ENCODE measurements around the gene CCDC80. TPM values are rescaled to one million over a fixed set of nuclear protein-coding genes. Genes with fewer than 3 reads are reported as not detected.

The CCDC80 gene
- total RNA-seq, 4 donors from 2014 or later = 29.7 to 207 (median 120) TPM

DNA sequence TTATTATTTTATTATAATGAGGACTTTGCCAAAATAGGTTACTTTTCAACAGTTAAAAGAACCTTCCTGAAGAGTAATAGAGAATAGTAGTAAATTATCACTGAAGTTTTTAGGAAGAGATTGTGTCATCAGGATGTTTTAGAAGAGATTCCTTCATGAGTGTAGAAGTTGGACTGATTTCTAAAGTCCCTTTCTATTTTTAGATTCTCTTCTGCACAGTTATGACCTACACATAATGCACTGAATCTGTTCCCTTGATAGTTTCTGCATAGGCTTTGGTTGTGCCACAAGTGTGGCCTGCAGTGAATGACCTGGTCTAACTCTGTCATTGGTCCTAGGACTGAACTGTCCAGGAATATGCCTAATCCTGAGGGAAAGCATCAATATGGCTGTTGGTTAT lies 55.2 kb downstream of the CCDC80 start:
- Histone ChIP-seq H3K36me3 (no peaks in the 10 kb centered on the region), H3K4me3 (no peak overlapping the region), H3K9me3 (no peaks in the 10 kb centered on the region), H3K27ac (no peak overlapping the region), H3K4me1 (peaks cover 0 to 4% of the 10 kb centered on the region in 2 donors), H3K27me3 (no peaks in the 10 kb centered on the region)
- intact Hi-C loops (cut with DNase I; ENCODE audit: low total_unique reads) = loop anchor here (10.0 kb wide), 1 partner anchor 239 kb away; no protein-coding TSS in a partner anchor
- TF ChIP-seq, protein P1, sequence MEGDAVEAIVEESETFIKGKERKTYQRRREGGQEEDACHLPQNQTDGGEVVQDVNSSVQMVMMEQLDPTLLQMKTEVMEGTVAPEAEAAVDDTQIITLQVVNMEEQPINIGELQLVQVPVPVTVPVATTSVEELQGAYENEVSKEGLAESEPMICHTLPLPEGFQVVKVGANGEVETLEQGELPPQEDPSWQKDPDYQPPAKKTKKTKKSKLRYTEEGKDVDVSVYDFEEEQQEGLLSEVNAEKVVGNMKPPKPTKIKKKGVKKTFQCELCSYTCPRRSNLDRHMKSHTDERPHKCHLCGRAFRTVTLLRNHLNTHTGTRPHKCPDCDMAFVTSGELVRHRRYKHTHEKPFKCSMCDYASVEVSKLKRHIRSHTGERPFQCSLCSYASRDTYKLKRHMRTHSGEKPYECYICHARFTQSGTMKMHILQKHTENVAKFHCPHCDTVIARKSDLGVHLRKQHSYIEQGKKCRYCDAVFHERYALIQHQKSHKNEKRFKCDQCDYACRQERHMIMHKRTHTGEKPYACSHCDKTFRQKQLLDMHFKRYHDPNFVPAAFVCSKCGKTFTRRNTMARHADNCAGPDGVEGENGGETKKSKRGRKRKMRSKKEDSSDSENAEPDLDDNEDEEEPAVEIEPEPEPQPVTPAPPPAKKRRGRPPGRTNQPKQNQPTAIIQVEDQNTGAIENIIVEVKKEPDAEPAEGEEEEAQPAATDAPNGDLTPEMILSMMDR (IDR thresholded peaks at IDR 0.05) = no peak
- no peak for TF ChIP-seq POLR2A (IDR thresholded peaks at IDR 0.05)
- no peak for DNase-seq

DNA sequence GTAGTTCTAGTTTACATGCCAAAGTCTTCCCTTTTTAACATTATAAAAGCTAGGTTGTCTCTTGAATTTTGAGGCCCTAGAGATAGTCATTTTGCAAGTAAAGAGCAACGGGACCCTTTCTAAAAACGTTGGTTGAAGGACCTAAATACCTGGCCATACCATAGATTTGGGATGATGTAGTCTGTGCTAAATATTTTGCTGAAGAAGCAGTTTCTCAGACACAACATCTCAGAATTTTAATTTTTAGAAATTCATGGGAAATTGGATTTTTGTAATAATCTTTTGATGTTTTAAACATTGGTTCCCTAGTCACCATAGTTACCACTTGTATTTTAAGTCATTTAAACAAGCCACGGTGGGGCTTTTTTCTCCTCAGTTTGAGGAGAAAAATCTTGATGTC lies 57.8 kb downstream of the CCDC80 start:
- Histone ChIP-seq H3K9me3 (no peaks in the 10 kb centered on the region), H3K4me3 (no peak overlapping the region), H3K27me3 (no peaks in the 10 kb centered on the region), H3K4me1 (peaks cover 0 to 4% of the 10 kb centered on the region in 2 donors), H3K36me3 (no peaks in the 10 kb centered on the region), H3K27ac (no peak overlapping the region)
- no peak for DNase-seq
- intact Hi-C loops (cut with DNase I; ENCODE audit: low total_unique reads) = loop anchor here (10.0 kb wide), 1 partner anchor 242 kb away; no protein-coding TSS in a partner anchor
- TF ChIP-seq POLR2A (IDR thresholded peaks at IDR 0.05) = no peak
- TF ChIP-seq, protein P1 (IDR thresholded peaks at IDR 0.05) = no peak

DNA sequence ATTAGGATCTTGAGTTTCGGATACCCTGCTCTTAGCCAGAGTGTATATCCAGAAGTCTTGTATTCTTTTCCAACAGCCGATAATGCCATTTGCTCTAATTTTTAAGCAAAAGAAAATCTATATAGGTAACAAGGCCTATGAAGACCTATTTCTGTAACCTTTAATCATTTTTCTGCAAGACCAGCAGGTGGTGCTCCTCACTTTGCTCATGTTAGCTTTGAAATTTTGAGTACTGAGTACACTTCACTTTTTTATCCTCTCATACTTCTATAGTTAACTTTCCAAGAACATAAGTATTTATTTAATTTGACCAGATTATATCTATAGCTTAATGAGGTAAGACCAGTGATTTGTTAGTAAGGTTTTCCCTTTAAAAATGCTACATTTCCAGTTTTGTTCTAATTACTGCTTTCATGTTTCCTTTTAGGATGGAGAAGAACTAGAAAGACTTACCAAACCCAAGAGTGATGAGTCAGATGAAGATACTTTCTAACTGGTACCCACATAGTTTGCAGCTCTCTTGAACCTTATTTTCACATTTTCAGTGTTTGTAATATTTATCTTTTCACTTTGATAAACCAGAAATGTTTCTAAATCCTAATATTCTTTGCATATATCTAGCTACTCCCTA lies 58.6 kb downstream of the CCDC80 start:
- Histone ChIP-seq H3K4me1 (peaks cover 0 to 4% of the 10 kb centered on the region in 2 donors), H3K27me3 (no peaks in the 10 kb centered on the region), H3K27ac (no peak overlapping the region), H3K9me3 (no peaks in the 10 kb centered on the region), H3K36me3 (no peaks in the 10 kb centered on the region), H3K4me3 (no peak overlapping the region)
- peak; percentile 29 to 47 for DNase-seq
- TF ChIP-seq, protein P1 (IDR thresholded peaks at IDR 0.05) = peak; percentile 52 to 78 (median 60)
- TF ChIP-seq POLR2A (IDR thresholded peaks at IDR 0.05) = no peak
- intact Hi-C loops (cut with DNase I; ENCODE audit: low total_unique reads) = loop anchor here (10.0 kb wide), 1 partner anchor 242 kb away; no protein-coding TSS in a partner anchor

DNA sequence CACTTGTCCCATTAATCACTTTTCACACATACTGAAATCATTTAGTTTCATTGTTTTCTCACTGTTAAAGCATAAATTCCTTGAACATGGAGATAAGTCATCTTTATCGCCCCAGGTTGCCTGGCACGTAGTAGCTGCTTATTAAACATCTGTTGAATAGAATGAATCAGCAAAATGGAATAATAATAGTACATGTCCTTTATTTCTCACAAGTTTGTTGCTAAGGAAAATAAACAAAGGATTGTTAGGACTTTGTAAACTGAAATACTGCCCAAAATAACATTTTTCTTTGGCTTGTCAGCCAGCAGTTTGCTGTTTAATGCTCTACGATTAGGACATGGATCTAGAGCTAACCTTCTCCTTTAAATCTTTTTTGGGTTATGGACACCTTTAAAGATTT lies 61.2 kb downstream of the CCDC80 start:
- Histone ChIP-seq H3K36me3 (no peaks in the 10 kb centered on the region), H3K27me3 (no peaks in the 10 kb centered on the region), H3K27ac (no peak overlapping the region), H3K9me3 (no peaks in the 10 kb centered on the region), H3K4me3 (no peak overlapping the region), H3K4me1 (no peaks in the 10 kb centered on the region)
- intact Hi-C loops (cut with DNase I; ENCODE audit: low total_unique reads) = loop anchor here (10.0 kb wide), 1 partner anchor 245 kb away; no protein-coding TSS in a partner anchor
- no peak for DNase-seq
- TF ChIP-seq POLR2A (IDR thresholded peaks at IDR 0.05) = no peak
- TF ChIP-seq, protein P1 (IDR thresholded peaks at IDR 0.05) = no peak

DNA sequence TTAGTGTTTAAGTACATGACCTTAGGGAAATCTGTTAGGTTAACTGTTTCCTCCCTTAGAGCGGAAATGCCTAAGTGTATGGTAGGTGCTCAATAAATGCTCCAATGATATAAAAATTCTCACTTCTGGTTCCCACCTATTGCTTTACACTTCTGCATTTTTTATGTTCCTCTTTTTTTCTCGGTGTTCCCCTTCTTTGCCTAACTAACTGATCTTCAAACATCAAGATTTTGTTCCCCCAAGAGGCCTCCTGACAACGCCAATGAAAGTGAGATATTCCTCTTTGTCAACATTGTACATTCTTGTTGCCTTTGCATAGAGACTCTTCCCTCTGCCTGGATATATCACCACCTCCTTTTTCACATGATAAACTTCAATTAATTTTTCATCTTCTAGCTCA lies 61.7 kb downstream of the CCDC80 start:
- no peak for DNase-seq
- Histone ChIP-seq H3K9me3 (no peaks in the 10 kb centered on the region), H3K27ac (no peak overlapping the region), H3K36me3 (no peaks in the 10 kb centered on the region), H3K4me3 (no peak overlapping the region), H3K27me3 (no peaks in the 10 kb centered on the region), H3K4me1 (no peaks in the 10 kb centered on the region)
- no peak for TF ChIP-seq POLR2A (IDR thresholded peaks at IDR 0.05)
- intact Hi-C loops (cut with DNase I; ENCODE audit: low total_unique reads) = no loop called here
